Kidney epithelial cell (primary cell): ENCODE measurements around the gene ZNF648. TPM values are rescaled to one million over a fixed set of nuclear protein-coding genes. Genes with fewer than 3 reads are reported as not detected.

Source experiments
- DNase-seq: peaks from one replicate; pipeline ENCODE4 v3.0.0-alpha.2; 2010; ENCODE audit warnings: low read depth
- H3K27me3 ChIP-seq: 2 replicates; pipeline ENCODE4 v1.6.0; 2011; ENCODE audit warnings: low read length; ENCODE audit not compliant: control insufficient read depth, insufficient read depth
- H3K36me3 ChIP-seq: 2 replicates; pipeline ENCODE4 v1.5.1; 2011; ENCODE audit warnings: low read length; ENCODE audit not compliant: control insufficient read depth, insufficient read depth
- H3K4me3 ChIP-seq: 2 replicates; pipeline ENCODE4 v1.5.1; 2011; ENCODE audit warnings: low read depth, mild to moderate bottlenecking, control low read depth, low read length
- CTCF ChIP-seq: IDR thresholded peaks from 2 replicates; pipeline ENCODE4 v1.5.1; 2011; ENCODE audit warnings: mild to moderate bottlenecking, moderate library complexity, low read length, control low read depth, inconsistent platforms; ENCODE audit not compliant: insufficient read depth, poor library complexity, severe bottlenecking
- total RNA-seq: library from RNA; depleted of rRNA; stranded (reverse); fragments of >200 nt; gene quantifications from 2 replicates; pipeline ENCODE4 v1.2.3, GENCODE V29; 2015

ZNF648 gene
- total RNA-seq, 1 donor from 2014 or later: 1.0 TPM

- DNase-seq: no peak
- no peaks in the 10 kb centered on the region for H3K36me3 ChIP-seq
- H3K4me3 ChIP-seq: no peak overlapping the region
- peaks cover 4% of the 10 kb centered on the region for H3K27me3 ChIP-seq
- TF ChIP-seq CTCF: no peak
These were observed 29.6 kb upstream of the ZNF648 start for GRCh38 chr1:182091083-182091482.

GRCh38 chr1:182087719-182088350 lies 26.3 kb upstream of the ZNF648 start:
- DNase-seq: no peak
- H3K4me3 ChIP-seq: no peak overlapping the region
- peaks cover 4% of the 10 kb centered on the region for H3K27me3 ChIP-seq
- TF ChIP-seq CTCF: no peak
- no peaks in the 10 kb centered on the region for H3K36me3 ChIP-seq

GRCh38 chr1:182087304-182087703 lies 25.8 kb upstream of the ZNF648 start:
- TF ChIP-seq CTCF: no peak
- DNase-seq: no peak
- H3K4me3 ChIP-seq: no peak overlapping the region
- peaks cover 4% of the 10 kb centered on the region for H3K27me3 ChIP-seq
- no peaks in the 10 kb centered on the region for H3K36me3 ChIP-seq

- H3K27me3 ChIP-seq: peaks cover 4% of the 10 kb centered on the region
- no peaks in the 10 kb centered on the region for H3K36me3 ChIP-seq
- DNase-seq: no peak
- no peak for TF ChIP-seq CTCF
- H3K4me3 ChIP-seq: no peak overlapping the region
These were observed 25.1 kb upstream of the ZNF648 start for GRCh38 chr1:182086620-182087019.

GRCh38 chr1:182086136-182086535 lies 24.6 kb upstream of the ZNF648 start:
- peaks cover 4% of the 10 kb centered on the region for H3K27me3 ChIP-seq
- DNase-seq: no peak
- TF ChIP-seq CTCF: no peak
- H3K36me3 ChIP-seq: no peaks in the 10 kb centered on the region
- H3K4me3 ChIP-seq: no peak overlapping the region

- no peak for DNase-seq
- TF ChIP-seq CTCF: no peak
- Histone ChIP-seq H3K27me3 (peaks cover 4% of the 10 kb centered on the region), H3K36me3 (no peaks in the 10 kb centered on the region), H3K4me3 (no peak overlapping the region)
These were observed 24.2 kb upstream of the ZNF648 start for GRCh38 chr1:182085726-182086125.
